ENCODE data around the gene DDX20.
"Not testable (repeated sequence)": the region's sequence is repeated elsewhere in the genome, so short reads cannot be mapped to it uniquely, and the experiment has no call there.

DDX20 gene

GRCh38 chr1:111733183-111733991, 22.3 kb upstream of the DDX20 start:
- no peak for DNase-seq (ENCODE audit: low read depth)

GRCh38 chr1:111733992-111734341, 21.7 kb upstream of the DDX20 start:
- DNase-seq (ENCODE audit: low read depth): no peak

- no peak for DNase-seq (ENCODE audit: low read depth)
Measured at GRCh38 chr1:111734426-111734825, 21.3 kb upstream of the DDX20 start.

GRCh38 chr1:111734856-111735255, 20.8 kb upstream of the DDX20 start:
- DNase-seq (ENCODE audit: low read depth): no peak

- DNase-seq (ENCODE audit: low read depth): no peak
Measured at GRCh38 chr1:111735321-111735720, 20.4 kb upstream of the DDX20 start.

GRCh38 chr1:111735858-111736544, 19.7 kb upstream of the DDX20 start:
- DNase-seq (ENCODE audit: low read depth): no peak

- DNase-seq (ENCODE audit: low read depth): no peak
Measured at GRCh38 chr1:111736548-111737215, 19.0 kb upstream of the DDX20 start.

- no peak for DNase-seq (ENCODE audit: low read depth)
Measured at GRCh38 chr1:111737216-111738132, 18.2 kb upstream of the DDX20 start.

GRCh38 chr1:111738133-111738435, 17.6 kb upstream of the DDX20 start:
- DNase-seq (ENCODE audit: low read depth): no peak

GRCh38 chr1:111738436-111739193, 17.1 kb upstream of the DDX20 start:
- DNase-seq (ENCODE audit: low read depth): no peak

- DNase-seq (ENCODE audit: low read depth): no peak
Measured at GRCh38 chr1:111739194-111739924, 16.3 kb upstream of the DDX20 start, which contains the start of gene INKA2. Gene INKA2, minus strand, starts transcription at chr1:111739395. Its CDS starts 153 bp downstream, at chr1:111739242.

- no peak for DNase-seq (ENCODE audit: low read depth)
Measured at GRCh38 chr1:111739925-111740765, 15.6 kb upstream of the DDX20 start.

- not testable (repeated sequence) for DNase-seq (ENCODE audit: low read depth)
Measured at GRCh38 chr1:111742292-111742691, 13.4 kb upstream of the DDX20 start.

- DNase-seq (ENCODE audit: low read depth): no peak
Measured at GRCh38 chr1:111742938-111743549, 12.7 kb upstream of the DDX20 start.

GRCh38 chr1:111743679-111744101, 12.0 kb upstream of the DDX20 start:
- no peak for DNase-seq (ENCODE audit: low read depth)

- no peak for DNase-seq (ENCODE audit: low read depth)
Measured at GRCh38 chr1:111745675-111746613, 9.8 kb upstream of the DDX20 start.

GRCh38 chr1:111746614-111746999, 9.1 kb upstream of the DDX20 start:
- no peak for DNase-seq (ENCODE audit: low read depth)

GRCh38 chr1:111747282-111747734, 8.4 kb upstream of the DDX20 start:
- no peak for DNase-seq (ENCODE audit: low read depth)

Measured in stimulated activated CD8-positive, alpha-beta memory T cell treated with anti-CD3 and anti-CD28 coated beads, Interleukin-15, amount 100 ng/mL, for 24 hours (primary cell).